Effector memory CD8-positive, alpha-beta T cell (primary cell): ENCODE measurements around the gene CDR2.

Source experiments
- ATAC-seq: fragments of 150-1000 bp; cut with Tn5 transposase; replicated peaks from 2 replicates; pipeline ENCODE4 v1.10.0; 2021; ENCODE audit warnings: mild to moderate bottlenecking, moderate library complexity
- DNase-seq, 3 experiments: peaks; one replicate each; pipeline ENCODE4 v3.0.0; 2021
- H3K27ac Mint-ChIP-seq, 2 donors: one replicate each; pipeline ENCODE4 v1.8.0; 2022; ENCODE audit warnings: mild to moderate bottlenecking in 2 of 2, mixed read lengths in 2 of 2, moderate library complexity in 2 of 2
- H3K27me3 Mint-ChIP-seq, 2 donors: one replicate each; pipeline ENCODE4 v1.8.0; 2022; ENCODE audit warnings: mixed read lengths in 2 of 2
- H3K36me3 Mint-ChIP-seq: one replicate; pipeline ENCODE4 v1.8.0; 2022; ENCODE audit warnings: mild to moderate bottlenecking, moderate library complexity, mixed read lengths; ENCODE audit not compliant: insufficient read depth
- H3K4me1 Mint-ChIP-seq, 2 donors: one replicate each; pipeline ENCODE4 v1.8.0; 2022; ENCODE audit warnings: low read depth in 2 of 2, mixed read lengths in 2 of 2
- H3K4me3 Mint-ChIP-seq, 2 donors: one replicate each; pipeline ENCODE4 v1.8.0; 2022; ENCODE audit warnings: mild to moderate bottlenecking in 2 of 2, mixed read lengths in 2 of 2, moderate library complexity in 2 of 2
- H3K9me3 Mint-ChIP-seq, 2 donors: one replicate each; pipeline ENCODE4 v1.8.0; 2022; ENCODE audit warnings: mixed read lengths in 2 of 2

Gene CDR2

GRCh38 chr16:22395960-22396359, 21.5 kb upstream of the CDR2 start:
- no peak for ATAC-seq
- H3K27me3 Mint-ChIP-seq = no peaks in the 10 kb centered on the region
- no peaks in the 10 kb centered on the region for H3K9me3 Mint-ChIP-seq
- no peak overlapping the region for H3K4me3 Mint-ChIP-seq
- H3K27ac Mint-ChIP-seq = peak overlapping the region in 1 of 2 donors; percentile 89
- H3K4me1 Mint-ChIP-seq = peaks cover 0 to 4% of the 10 kb centered on the region in 2 donors
- H3K36me3 Mint-ChIP-seq = peaks cover 2% of the 10 kb centered on the region
- DNase-seq = no peak

DNA sequence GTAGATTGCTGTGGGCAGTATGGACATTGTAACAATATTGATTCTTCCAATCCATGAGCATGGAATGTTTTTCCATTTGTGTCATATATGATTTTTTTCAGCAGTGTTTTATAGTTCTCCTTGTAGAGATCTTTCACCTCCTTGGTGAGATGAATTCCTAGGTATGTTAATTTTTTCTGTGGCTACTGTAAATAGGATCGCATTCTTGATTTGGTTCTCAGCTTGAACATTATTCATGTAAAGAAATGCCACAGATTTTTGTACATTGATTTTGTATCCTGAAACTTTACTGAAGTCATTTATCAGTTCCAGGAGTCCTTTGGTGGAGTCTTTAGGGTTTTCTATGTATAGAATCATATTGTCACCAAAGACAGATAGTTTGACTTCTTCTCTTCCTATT, 19.7 kb upstream of the CDR2 start:
- no peak overlapping the region for H3K27ac Mint-ChIP-seq
- H3K4me1 Mint-ChIP-seq = no peaks in the 10 kb centered on the region
- H3K27me3 Mint-ChIP-seq = no peaks in the 10 kb centered on the region
- ATAC-seq (no peak), DNase-seq (no peak)
- no peaks in the 10 kb centered on the region for H3K9me3 Mint-ChIP-seq
- no peaks in the 10 kb centered on the region for H3K36me3 Mint-ChIP-seq
- no peak overlapping the region for H3K4me3 Mint-ChIP-seq

GRCh38 chr16:22388101-22388644, 13.8 kb upstream of the CDR2 start:
- Mint-ChIP-seq H3K9me3 (no peaks in the 10 kb centered on the region), H3K36me3 (no peaks in the 10 kb centered on the region), H3K4me1 (no peaks in the 10 kb centered on the region), H3K27me3 (no peaks in the 10 kb centered on the region), H3K4me3 (no peak overlapping the region), H3K27ac (no peak overlapping the region)
- DNase-seq = no peak
- no peak for ATAC-seq

DNA sequence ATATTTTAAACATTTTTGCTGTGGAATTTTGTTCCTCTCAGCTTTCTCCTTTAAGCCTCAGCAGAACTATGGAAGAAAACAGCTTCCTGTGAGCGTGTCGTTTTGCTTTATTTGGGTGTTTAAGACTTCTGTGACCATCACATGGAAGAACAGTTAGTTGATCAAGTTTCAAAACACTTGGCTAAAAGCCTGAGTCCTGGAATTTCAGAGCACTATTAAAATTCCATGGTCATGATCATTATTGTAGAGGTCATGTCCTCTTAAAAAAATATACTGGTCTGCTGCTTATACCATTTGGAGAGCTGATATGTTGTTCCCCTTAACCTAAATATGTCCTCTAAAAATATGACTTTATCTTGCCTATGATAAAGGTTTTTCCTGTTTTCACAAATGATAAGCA, 12.6 kb upstream of the CDR2 start:
- H3K27ac Mint-ChIP-seq = no peak overlapping the region
- no peak for DNase-seq
- ATAC-seq = no peak
- H3K36me3 Mint-ChIP-seq = no peaks in the 10 kb centered on the region
- no peaks in the 10 kb centered on the region for H3K4me1 Mint-ChIP-seq
- no peaks in the 10 kb centered on the region for H3K9me3 Mint-ChIP-seq
- H3K4me3 Mint-ChIP-seq = no peak overlapping the region
- H3K27me3 Mint-ChIP-seq = no peaks in the 10 kb centered on the region

DNA sequence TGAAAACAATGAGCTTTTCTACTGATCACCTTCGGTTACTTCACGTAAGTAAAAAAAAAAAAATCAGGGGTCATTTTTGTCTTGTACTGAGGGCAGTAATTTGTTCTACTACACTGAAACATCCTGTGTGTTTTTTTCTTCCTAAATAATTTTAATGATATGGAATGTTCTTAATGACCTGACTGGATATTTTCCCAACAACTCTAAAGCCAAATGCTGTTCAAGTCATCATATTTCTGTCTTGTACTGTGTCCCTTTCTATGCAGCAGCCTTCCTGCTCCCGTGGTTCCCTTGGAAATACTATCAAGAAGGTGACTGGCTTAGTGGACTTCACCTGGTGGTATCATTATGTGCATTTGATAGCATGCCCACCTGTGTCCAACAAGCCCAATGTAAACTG, 10.8 kb upstream of the CDR2 start:
- no peak for DNase-seq
- Mint-ChIP-seq H3K4me3 (no peak overlapping the region), H3K27me3 (no peaks in the 10 kb centered on the region), H3K4me1 (no peaks in the 10 kb centered on the region), H3K36me3 (no peaks in the 10 kb centered on the region), H3K9me3 (no peaks in the 10 kb centered on the region), H3K27ac (no peak overlapping the region)
- no peak for ATAC-seq

- no peaks in the 10 kb centered on the region for H3K9me3 Mint-ChIP-seq
- no peaks in the 10 kb centered on the region for H3K27me3 Mint-ChIP-seq
- no peaks in the 10 kb centered on the region for H3K36me3 Mint-ChIP-seq
- no peak overlapping the region for H3K27ac Mint-ChIP-seq
- no peaks in the 10 kb centered on the region for H3K4me1 Mint-ChIP-seq
- no peak overlapping the region for H3K4me3 Mint-ChIP-seq
- DNase-seq (no peak), ATAC-seq (no peak)
Measured at GRCh38 chr16:22383827-22384226, 9.4 kb upstream of the CDR2 start.

- H3K4me1 Mint-ChIP-seq = no peaks in the 10 kb centered on the region
- no peak for ATAC-seq
- no peaks in the 10 kb centered on the region for H3K9me3 Mint-ChIP-seq
- H3K27ac Mint-ChIP-seq = no peak overlapping the region
- H3K36me3 Mint-ChIP-seq = no peaks in the 10 kb centered on the region
- DNase-seq = no peak
- no peaks in the 10 kb centered on the region for H3K27me3 Mint-ChIP-seq
- no peak overlapping the region for H3K4me3 Mint-ChIP-seq
Measured at GRCh38 chr16:22381392-22381791, 7.0 kb upstream of the CDR2 start.

DNA sequence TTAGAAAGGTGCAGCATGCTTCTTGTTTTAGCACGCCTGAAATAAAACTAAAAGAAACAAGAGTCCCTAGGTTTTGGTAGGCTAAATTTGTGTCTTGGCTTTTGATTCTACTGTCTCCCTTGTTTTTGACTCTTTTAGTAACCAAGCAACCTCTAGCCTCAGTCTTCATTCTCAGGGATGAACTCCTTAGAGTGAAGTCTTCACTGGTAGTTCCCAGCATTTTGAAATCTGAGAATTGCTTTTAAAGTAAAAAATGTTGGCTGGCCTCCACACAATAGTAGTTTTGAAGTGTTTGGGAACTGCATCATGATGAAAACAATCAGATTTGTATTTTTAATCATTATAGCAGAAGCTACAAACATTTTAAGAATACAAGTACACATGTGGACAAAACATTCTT, 6.1 kb upstream of the CDR2 start:
- ATAC-seq (no peak), DNase-seq (no peak)
- H3K27ac Mint-ChIP-seq = no peak overlapping the region
- no peak overlapping the region for H3K4me3 Mint-ChIP-seq
- H3K4me1 Mint-ChIP-seq = peaks cover 0 to under 1% of the 10 kb centered on the region in 2 donors
- H3K27me3 Mint-ChIP-seq = no peaks in the 10 kb centered on the region
- H3K36me3 Mint-ChIP-seq = no peaks in the 10 kb centered on the region
- H3K9me3 Mint-ChIP-seq = no peaks in the 10 kb centered on the region

GRCh38 chr16:22379656-22380055, 5.2 kb upstream of the CDR2 start:
- no peak overlapping the region for H3K27ac Mint-ChIP-seq
- H3K4me3 Mint-ChIP-seq = no peak overlapping the region
- H3K36me3 Mint-ChIP-seq = peaks cover 3% of the 10 kb centered on the region
- H3K27me3 Mint-ChIP-seq = no peaks in the 10 kb centered on the region
- ATAC-seq = no peak
- DNase-seq = no peak
- no peaks in the 10 kb centered on the region for H3K9me3 Mint-ChIP-seq
- H3K4me1 Mint-ChIP-seq = peaks cover 4 to 5% of the 10 kb centered on the region in 2 donors

- Mint-ChIP-seq H3K36me3 (peaks cover 15% of the 10 kb centered on the region), H3K27me3 (no peaks in the 10 kb centered on the region), H3K27ac (no peak overlapping the region), H3K9me3 (no peaks in the 10 kb centered on the region), H3K4me3 (peak overlapping the region in 1 of 2 donors; percentile 97), H3K4me1 (peaks cover 24 to 27% of the 10 kb centered on the region in 2 donors)
- ATAC-seq = no peak
- DNase-seq = no peak
Measured at GRCh38 chr16:22375963-22376640, 1.7 kb upstream of the CDR2 start.

DNA sequence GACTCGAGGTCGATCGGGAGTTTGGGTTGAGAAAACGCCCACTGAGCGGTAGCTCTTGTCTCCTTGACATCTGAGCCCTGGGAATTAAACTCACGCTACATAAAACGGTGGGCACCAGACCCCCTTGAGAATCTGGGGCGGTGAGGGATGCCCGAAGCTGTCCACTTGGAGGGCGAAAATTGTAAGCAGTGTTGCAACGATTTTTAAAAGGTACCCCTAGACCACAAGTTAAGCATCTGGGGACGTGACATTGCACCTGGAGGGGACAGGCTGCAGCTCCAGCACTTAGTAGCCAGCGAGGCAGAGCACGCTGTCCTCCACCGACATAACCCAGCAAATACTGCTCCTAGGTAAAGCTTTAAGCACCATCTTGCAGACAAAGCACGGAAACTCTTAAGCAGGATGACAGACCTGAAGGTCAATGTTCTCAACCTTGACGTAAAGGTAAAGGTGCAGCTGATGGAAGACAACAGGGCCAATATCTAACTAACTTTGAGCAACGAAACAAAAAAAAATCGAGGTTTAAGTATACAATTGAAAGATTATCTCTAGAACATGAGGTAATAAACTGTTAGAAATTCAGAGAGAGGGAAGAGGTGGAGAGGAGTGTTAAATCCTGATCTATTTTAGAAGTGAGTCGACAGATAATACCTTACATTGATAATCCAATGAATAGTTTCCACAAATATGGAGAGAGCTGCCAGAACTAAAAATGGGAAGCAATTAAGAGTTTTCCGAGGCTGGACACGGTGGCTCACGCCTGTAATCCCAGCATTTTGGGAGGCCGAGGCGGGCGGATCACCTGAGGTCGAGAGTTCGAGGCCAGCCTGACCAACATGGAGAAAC, 921 bp upstream of the CDR2 start:
- Mint-ChIP-seq H3K4me3 (peak overlapping the region; percentile 97 to 99), H3K27me3 (no peaks in the 10 kb centered on the region), H3K4me1 (peaks cover 29 to 35% of the 10 kb centered on the region in 2 donors), H3K27ac (peak overlapping the region; percentile 70 to 87), H3K9me3 (no peaks in the 10 kb centered on the region), H3K36me3 (peaks cover 20% of the 10 kb centered on the region)
- DNase-seq = no peak
- ATAC-seq = no peak

- H3K27me3 Mint-ChIP-seq = no peaks in the 10 kb centered on the region
- H3K9me3 Mint-ChIP-seq = no peaks in the 10 kb centered on the region
- peaks cover 36 to 45% of the 10 kb centered on the region in 2 donors for H3K4me1 Mint-ChIP-seq
- peak; percentile 14 for ATAC-seq
- peaks cover 20% of the 10 kb centered on the region for H3K36me3 Mint-ChIP-seq
- DNase-seq = peak; percentile 20 to 29 (median 27)
- H3K4me3 Mint-ChIP-seq = peak overlapping the region; percentile 97 to 99
- H3K27ac Mint-ChIP-seq = peak overlapping the region; percentile 70 to 87
Measured at GRCh38 chr16:22373662-22374310, 633 bp downstream of the CDR2 start.

- ATAC-seq = no peak
- Mint-ChIP-seq H3K36me3 (peaks cover 20% of the 10 kb centered on the region), H3K4me3 (peak overlapping the region; percentile 97 to 99)
Measured at GRCh38 chr16:22372882-22373661, 1.3 kb downstream of the CDR2 start.

More at GRCh38 chr16:22372882-22373661, 1.3 kb downstream of the CDR2 start:
- H3K9me3 Mint-ChIP-seq = no peaks in the 10 kb centered on the region
- no peaks in the 10 kb centered on the region for H3K27me3 Mint-ChIP-seq
- no peak for DNase-seq
- peak overlapping the region; percentile 70 to 87 for H3K27ac Mint-ChIP-seq
- H3K4me1 Mint-ChIP-seq = peaks cover 37 to 45% of the 10 kb centered on the region in 2 donors
